AG09309 (cell line): ENCODE data around the gene TBPL1.
"Not testable (repeated sequence)": the region's sequence is repeated elsewhere in the genome, so short reads cannot be mapped to it uniquely, and the experiment has no call there.

Experiments used
- DNase-seq: peaks from one replicate; pipeline ENCODE4 v3.0.0-alpha.2; 2010; ENCODE audit warnings: low read depth
- H3K4me3 ChIP-seq: 2 replicates; pipeline ENCODE4 v1.5.1; 2011; ENCODE audit warnings: mild to moderate bottlenecking, low read depth, low read length, moderate library complexity; ENCODE audit not compliant: control insufficient read depth
- TF ChIP-seq, protein P1 (sequence below): IDR thresholded peaks from 2 replicates; pipeline ENCODE4 v1.5.1; 2011; ENCODE audit warnings: mild to moderate bottlenecking, low read depth, low read length, inconsistent platforms; ENCODE audit not compliant: insufficient read depth, control insufficient read depth; ENCODE audit errors: missing control alignments

TBPL1 gene

GRCh38 chr6:133965817-133966360 is 12.9 kb downstream of the TBPL1 start:
- no peak overlapping the region for H3K4me3 ChIP-seq
- TF ChIP-seq, protein P1, sequence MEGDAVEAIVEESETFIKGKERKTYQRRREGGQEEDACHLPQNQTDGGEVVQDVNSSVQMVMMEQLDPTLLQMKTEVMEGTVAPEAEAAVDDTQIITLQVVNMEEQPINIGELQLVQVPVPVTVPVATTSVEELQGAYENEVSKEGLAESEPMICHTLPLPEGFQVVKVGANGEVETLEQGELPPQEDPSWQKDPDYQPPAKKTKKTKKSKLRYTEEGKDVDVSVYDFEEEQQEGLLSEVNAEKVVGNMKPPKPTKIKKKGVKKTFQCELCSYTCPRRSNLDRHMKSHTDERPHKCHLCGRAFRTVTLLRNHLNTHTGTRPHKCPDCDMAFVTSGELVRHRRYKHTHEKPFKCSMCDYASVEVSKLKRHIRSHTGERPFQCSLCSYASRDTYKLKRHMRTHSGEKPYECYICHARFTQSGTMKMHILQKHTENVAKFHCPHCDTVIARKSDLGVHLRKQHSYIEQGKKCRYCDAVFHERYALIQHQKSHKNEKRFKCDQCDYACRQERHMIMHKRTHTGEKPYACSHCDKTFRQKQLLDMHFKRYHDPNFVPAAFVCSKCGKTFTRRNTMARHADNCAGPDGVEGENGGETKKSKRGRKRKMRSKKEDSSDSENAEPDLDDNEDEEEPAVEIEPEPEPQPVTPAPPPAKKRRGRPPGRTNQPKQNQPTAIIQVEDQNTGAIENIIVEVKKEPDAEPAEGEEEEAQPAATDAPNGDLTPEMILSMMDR: no peak
- no peak for DNase-seq

DNA sequence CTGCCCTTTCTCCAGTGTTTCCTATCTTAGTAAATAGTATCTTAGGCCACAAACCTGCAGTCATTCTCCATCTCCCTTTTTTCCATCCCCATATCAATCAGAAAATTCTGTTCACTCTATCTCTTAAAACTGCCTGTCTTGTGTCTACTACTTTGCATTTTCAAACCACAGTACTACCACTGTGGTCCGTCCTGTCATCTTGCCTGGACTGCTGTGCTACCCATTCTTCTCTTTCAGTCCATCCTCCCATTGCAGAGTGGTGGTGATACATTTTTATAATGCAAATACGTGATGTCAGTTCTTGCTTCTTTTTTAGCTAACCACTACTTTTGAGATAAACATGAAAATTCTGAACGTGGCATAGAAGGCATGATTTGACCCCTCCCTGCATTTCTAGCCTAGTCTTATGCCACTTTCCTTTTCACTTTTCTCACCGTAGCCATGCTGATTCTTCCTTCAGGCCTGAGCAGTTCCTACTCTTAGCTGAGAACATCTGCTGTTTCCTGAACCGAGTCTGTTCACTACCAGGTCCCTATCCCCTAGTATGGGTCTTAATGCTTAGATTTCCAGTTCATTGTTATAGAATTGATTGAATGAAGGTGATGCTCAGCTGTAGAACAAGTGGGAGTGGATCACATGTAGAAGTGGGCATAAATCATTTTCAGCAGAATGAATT is 13.8 kb downstream of the TBPL1 start:
- TF ChIP-seq, protein P1: no peak
- H3K4me3 ChIP-seq: no peak overlapping the region
- no peak for DNase-seq

DNA sequence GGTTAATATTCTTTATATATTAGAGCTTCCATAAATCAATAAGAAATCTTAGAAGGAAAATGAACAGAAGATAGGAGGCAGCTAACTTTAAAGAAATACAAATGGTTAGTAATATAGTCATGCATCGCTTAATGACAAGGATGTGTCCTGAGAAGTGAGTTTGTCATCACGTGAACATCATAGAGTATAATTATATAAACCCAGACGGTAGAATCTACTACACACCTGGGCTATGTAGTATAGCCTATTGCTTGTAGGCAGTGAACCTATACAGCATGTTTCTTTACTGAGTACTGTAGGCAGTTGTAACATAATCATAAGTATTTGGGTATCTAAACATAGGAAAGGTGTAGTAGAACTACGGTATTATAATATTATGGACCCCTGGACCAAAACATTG is 14.3 kb downstream of the TBPL1 start:
- H3K4me3 ChIP-seq: no peak overlapping the region

DNA sequence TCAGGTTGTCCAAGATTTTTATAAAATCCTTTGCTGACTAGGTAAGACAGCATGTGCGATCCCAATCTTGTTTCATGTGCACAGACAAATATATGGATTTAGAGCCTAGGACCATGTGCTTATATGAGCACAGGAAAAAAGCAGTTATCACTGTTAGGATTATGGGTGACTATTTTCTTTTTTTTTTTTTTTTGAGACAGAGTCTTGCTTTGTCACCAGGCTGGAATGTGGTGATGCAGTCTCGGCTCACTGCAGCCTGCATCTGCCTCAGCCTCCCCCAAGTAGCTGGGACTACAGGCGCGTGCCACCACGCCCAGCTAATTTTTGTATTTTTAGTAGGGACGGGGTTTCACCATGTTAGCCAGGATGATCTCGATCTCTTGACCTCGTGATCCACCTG is 14.8 kb downstream of the TBPL1 start:
- not testable (repeated sequence) for H3K4me3 ChIP-seq
- peak; percentile 11 for DNase-seq

More for the DNA sequence above, 14.3 kb downstream of the TBPL1 start:
- TF ChIP-seq, protein P1: no peak
- DNase-seq: no peak

DNA sequence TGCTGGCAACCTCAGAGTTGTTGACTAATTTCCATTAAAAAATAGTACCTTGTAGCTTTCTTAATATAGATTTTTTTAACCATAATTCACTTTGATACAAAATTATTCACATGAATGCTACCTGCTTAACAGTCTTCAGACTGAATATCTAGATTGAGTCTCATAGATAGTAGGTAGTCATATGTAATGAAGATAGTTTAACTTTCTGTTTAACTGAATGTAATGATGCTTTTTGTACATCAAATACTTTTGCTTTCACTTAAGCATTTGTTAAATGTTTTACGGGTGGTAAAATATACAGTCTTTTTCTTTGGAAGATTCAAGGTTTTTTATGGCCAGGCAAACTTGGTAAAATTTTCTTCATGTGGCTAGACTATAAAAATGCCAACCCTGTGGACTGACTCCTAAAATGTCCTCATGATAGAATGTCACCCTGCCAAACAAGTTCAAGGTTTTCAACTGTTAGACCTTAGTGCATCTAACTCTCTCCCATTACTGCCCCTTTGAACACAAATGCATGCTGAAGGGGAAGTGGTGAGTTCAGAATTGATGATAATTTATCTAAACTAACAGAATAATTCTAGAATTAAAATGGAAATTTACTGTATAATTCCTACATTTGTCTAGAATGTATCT is 16.4 kb downstream of the TBPL1 start:
- TF ChIP-seq, protein P1: no peak
- DNase-seq: no peak
- H3K4me3 ChIP-seq: no peak overlapping the region

GRCh38 chr6:133969921-133970295 is 16.9 kb downstream of the TBPL1 start:
- DNase-seq: no peak
- TF ChIP-seq, protein P1: no peak
- H3K4me3 ChIP-seq: no peak overlapping the region

- TF ChIP-seq, protein P1: no peak
- no peak for DNase-seq
- no peak overlapping the region for H3K4me3 ChIP-seq
These were observed 18.8 kb downstream of the TBPL1 start for GRCh38 chr6:133971861-133972260.
